SK-N-SH treated with all-trans-retinoic acid at 6 μM for 48 hours (cell line): ENCODE data around the gene TACR1.
A peak's percentile ranks its signal among the peaks of the same experiment; 100 is the strongest.
"Not testable (repeated sequence)": the region's sequence is repeated elsewhere in the genome, so short reads cannot be mapped to it uniquely, and the experiment has no call there.

Experiments used
- ATAC-seq: fragments of 200-7000 bp; cut with Tn5 transposase; 3 replicates; pipeline ENCODE4 v1.9.1; 2020; ENCODE audit warnings: mild to moderate bottlenecking, moderate library complexity
- ARNTL ChIP-seq: fragments of 450-650 bp; formaldehyde crosslinking; IDR thresholded peaks from 2 replicates; pipeline ENCODE4 v1.5.0; 2020; ENCODE audit warnings: low read depth, mild to moderate bottlenecking, moderate library complexity, borderline replicate concordance
- BACH2 ChIP-seq: fragments of 250-450 bp; sonication (Bioruptor Pico); IDR thresholded peaks from 2 replicates; pipeline ENCODE4 v1.9.0; 2021; ENCODE audit warnings: mild to moderate bottlenecking, borderline replicate concordance
- CSDC2 ChIP-seq: fragments of 250-450 bp; sonication (Bioruptor Pico); IDR thresholded peaks from 2 replicates; pipeline ENCODE4 v1.5.0; 2020; ENCODE audit warnings: mild to moderate bottlenecking, moderate library complexity
- ESRRG ChIP-seq: fragments of 250-450 bp; sonication (Bioruptor Pico); IDR thresholded peaks from 2 replicates; pipeline ENCODE4 v1.6.1; 2021; ENCODE audit warnings: mild to moderate bottlenecking
- GLIS3 ChIP-seq: fragments of 250-450 bp; sonication (Bioruptor Pico); IDR thresholded peaks from 2 replicates; pipeline ENCODE4 v1.5.0; 2020; ENCODE audit warnings: mild to moderate bottlenecking, moderate library complexity
- ISL1 ChIP-seq: fragments of 250-450 bp; sonication (Bioruptor Pico); IDR thresholded peaks from 2 replicates; pipeline ENCODE4 v2.1.2; 2022; ENCODE audit warnings: mild to moderate bottlenecking, moderate library complexity
- OSR1 ChIP-seq: fragments of 250-450 bp; sonication (Bioruptor Pico); IDR thresholded peaks from 2 replicates; pipeline ENCODE4 v1.8.0; 2022; ENCODE audit warnings: moderate library complexity, mild to moderate bottlenecking, inconsistent platforms
- PPARA ChIP-seq: fragments of 250-450 bp; sonication (Bioruptor Pico); IDR thresholded peaks from 2 replicates; pipeline ENCODE4 v1.5.0; 2020; ENCODE audit warnings: mild to moderate bottlenecking, borderline replicate concordance
- RARB ChIP-seq: fragments of 250-450 bp; sonication (Bioruptor Pico); IDR thresholded peaks from 2 replicates; pipeline ENCODE4 v1.8.0; 2021; ENCODE audit warnings: mild to moderate bottlenecking, moderate library complexity
- SNAI2 ChIP-seq: fragments of 250-450 bp; sonication (Bioruptor Pico); IDR thresholded peaks from 2 replicates; pipeline ENCODE4 v1.5.0; 2020; ENCODE audit warnings: mild to moderate bottlenecking, moderate library complexity
- TCF4 ChIP-seq: fragments of 250-450 bp; sonication (Bioruptor Pico); IDR thresholded peaks from 2 replicates; pipeline ENCODE4 v1.8.0; 2021; ENCODE audit warnings: mild to moderate bottlenecking, moderate library complexity, borderline replicate concordance
- TOX ChIP-seq: fragments of 250-450 bp; sonication (Bioruptor Pico); IDR thresholded peaks from 2 replicates; pipeline ENCODE4 v1.8.0; 2021; ENCODE audit warnings: mild to moderate bottlenecking, moderate library complexity, borderline replicate concordance
- ZC3H10 ChIP-seq: fragments of 250-450 bp; sonication (Bioruptor Pico); IDR thresholded peaks from 2 replicates; pipeline ENCODE4 v1.5.1; 2021; ENCODE audit warnings: mild to moderate bottlenecking, moderate library complexity
- ZFP3 ChIP-seq: fragments of 250-450 bp; sonication (Bioruptor Pico); IDR thresholded peaks from 2 replicates; pipeline ENCODE4 v1.5.0; 2020; ENCODE audit warnings: mild to moderate bottlenecking, moderate library complexity
- ZFP30 ChIP-seq: fragments of 450-650 bp; formaldehyde crosslinking; IDR thresholded peaks from 2 replicates; pipeline ENCODE4 v1.5.0; 2022; ENCODE audit warnings: mild to moderate bottlenecking, moderate library complexity
- ZNF565 ChIP-seq: fragments of 450-650 bp; formaldehyde crosslinking; conservative IDR thresholded peaks from 2 replicates; pipeline ENCODE4 v1.5.0; 2020; ENCODE audit warnings: low read depth, mild to moderate bottlenecking, moderate library complexity
- ZNF70 ChIP-seq: fragments of 450-650 bp; formaldehyde crosslinking; IDR thresholded peaks from 2 replicates; pipeline ENCODE4 v1.5.0; 2020; ENCODE audit warnings: mild to moderate bottlenecking, moderate library complexity
- ZNF8 ChIP-seq: fragments of 450-650 bp; formaldehyde crosslinking; IDR thresholded peaks from 2 replicates; pipeline ENCODE4 v1.5.0; 2020; ENCODE audit warnings: mild to moderate bottlenecking, moderate library complexity
- TF ChIP-seq, protein P1 (sequence below): fragments of 250-450 bp; sonication (Bioruptor Pico); IDR thresholded peaks from 2 replicates; pipeline ENCODE4 v1.5.1; 2020; ENCODE audit warnings: low read depth, mild to moderate bottlenecking, moderate library complexity
- TF ChIP-seq, protein P2 (sequence below): fragments of 250-450 bp; sonication (Bioruptor Pico); IDR thresholded peaks from 2 replicates; pipeline ENCODE4 v1.8.0; 2021; ENCODE audit warnings: low read depth, mild to moderate bottlenecking, moderate library complexity, borderline replicate concordance
- TF ChIP-seq, protein P3 (sequence below): fragments of 250-450 bp; sonication (Bioruptor Pico); IDR thresholded peaks from 2 replicates; pipeline ENCODE4 v1.5.0; 2020; ENCODE audit warnings: mild to moderate bottlenecking, moderate library complexity
- TF ChIP-seq, protein P4 (sequence below): fragments of 250-450 bp; sonication (Bioruptor Pico); IDR thresholded peaks from 2 replicates; pipeline ENCODE4 v1.5.1; 2021; ENCODE audit warnings: mild to moderate bottlenecking, moderate library complexity

The TACR1 gene, protein sequence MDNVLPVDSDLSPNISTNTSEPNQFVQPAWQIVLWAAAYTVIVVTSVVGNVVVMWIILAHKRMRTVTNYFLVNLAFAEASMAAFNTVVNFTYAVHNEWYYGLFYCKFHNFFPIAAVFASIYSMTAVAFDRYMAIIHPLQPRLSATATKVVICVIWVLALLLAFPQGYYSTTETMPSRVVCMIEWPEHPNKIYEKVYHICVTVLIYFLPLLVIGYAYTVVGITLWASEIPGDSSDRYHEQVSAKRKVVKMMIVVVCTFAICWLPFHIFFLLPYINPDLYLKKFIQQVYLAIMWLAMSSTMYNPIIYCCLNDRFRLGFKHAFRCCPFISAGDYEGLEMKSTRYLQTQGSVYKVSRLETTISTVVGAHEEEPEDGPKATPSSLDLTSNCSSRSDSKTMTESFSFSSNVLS

DNA sequence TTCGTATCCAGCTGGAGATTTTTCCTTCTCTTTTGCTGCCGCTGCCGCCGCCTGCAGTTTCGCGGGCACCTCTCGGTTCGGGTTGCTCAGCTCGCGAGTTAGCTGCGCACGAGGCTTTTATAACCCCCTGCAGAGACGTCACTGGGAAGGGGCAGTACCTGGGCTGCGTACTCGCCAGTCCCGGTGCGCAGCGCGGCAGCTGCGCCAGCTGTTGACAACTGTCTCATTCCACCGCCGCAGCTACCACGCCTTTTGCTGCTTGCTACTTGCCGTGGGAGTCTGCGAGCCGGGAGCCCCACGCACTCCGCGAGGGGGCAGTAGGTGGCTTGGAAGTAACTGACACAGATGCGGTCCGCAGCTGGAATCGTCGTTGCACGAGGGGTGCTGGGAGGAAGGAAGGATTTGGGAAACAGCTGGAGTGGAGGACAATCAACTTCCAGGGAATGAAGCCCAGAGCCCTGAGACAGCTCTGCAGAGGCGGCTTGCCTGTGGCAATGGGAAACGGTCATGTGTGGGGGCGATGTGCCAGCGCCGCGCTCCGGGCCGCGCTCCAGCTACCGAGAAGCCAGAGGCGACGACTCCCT is at the start of gene TACR1:
TACR1 (minus strand) TSS at position 93 of the 584 bp plus-strand sequence. CDS start 586 bp downstream, outside the sequence.
- ATAC-seq = peak; percentile 83
- TF ChIP-seq, protein P1, sequence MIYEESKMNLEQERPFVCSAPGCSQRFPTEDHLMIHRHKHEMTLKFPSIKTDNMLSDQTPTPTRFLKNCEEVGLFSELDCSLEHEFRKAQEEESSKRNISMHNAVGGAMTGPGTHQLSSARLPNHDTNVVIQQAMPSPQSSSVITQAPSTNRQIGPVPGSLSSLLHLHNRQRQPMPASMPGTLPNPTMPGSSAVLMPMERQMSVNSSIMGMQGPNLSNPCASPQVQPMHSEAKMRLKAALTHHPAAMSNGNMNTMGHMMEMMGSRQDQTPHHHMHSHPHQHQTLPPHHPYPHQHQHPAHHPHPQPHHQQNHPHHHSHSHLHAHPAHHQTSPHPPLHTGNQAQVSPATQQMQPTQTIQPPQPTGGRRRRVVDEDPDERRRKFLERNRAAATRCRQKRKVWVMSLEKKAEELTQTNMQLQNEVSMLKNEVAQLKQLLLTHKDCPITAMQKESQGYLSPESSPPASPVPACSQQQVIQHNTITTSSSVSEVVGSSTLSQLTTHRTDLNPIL (CRISPR knock-in tag) = no peak
- TF ChIP-seq ZNF8 (CRISPR knock-in tag) (no peak), ZFP3 (CRISPR knock-in tag) (no peak), ZNF565 (CRISPR knock-in tag) (no peak), TOX (CRISPR knock-in tag) (no peak), CSDC2 (CRISPR knock-in tag) (no peak), ISL1 (CRISPR knock-in tag) (no peak), RARB (no peak), SNAI2 (CRISPR knock-in tag) (no peak), BACH2 (CRISPR knock-in tag) (no peak), ZNF70 (CRISPR knock-in tag) (no peak), PPARA (CRISPR knock-in tag) (no peak), ZFP30 (no peak), ESRRG (no peak)
- TF ChIP-seq, protein P2, sequence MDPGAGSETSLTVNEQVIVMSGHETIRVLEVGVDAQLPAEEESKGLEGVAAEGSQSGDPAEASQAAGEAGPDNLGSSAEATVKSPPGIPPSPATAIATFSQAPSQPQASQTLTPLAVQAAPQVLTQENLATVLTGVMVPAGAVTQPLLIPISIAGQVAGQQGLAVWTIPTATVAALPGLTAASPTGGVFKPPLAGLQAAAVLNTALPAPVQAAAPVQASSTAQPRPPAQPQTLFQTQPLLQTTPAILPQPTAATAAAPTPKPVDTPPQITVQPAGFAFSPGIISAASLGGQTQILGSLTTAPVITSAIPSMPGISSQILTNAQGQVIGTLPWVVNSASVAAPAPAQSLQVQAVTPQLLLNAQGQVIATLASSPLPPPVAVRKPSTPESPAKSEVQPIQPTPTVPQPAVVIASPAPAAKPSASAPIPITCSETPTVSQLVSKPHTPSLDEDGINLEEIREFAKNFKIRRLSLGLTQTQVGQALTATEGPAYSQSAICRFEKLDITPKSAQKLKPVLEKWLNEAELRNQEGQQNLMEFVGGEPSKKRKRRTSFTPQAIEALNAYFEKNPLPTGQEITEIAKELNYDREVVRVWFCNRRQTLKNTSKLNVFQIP (CRISPR knock-in tag) = no peak
- TF ChIP-seq, protein P3, sequence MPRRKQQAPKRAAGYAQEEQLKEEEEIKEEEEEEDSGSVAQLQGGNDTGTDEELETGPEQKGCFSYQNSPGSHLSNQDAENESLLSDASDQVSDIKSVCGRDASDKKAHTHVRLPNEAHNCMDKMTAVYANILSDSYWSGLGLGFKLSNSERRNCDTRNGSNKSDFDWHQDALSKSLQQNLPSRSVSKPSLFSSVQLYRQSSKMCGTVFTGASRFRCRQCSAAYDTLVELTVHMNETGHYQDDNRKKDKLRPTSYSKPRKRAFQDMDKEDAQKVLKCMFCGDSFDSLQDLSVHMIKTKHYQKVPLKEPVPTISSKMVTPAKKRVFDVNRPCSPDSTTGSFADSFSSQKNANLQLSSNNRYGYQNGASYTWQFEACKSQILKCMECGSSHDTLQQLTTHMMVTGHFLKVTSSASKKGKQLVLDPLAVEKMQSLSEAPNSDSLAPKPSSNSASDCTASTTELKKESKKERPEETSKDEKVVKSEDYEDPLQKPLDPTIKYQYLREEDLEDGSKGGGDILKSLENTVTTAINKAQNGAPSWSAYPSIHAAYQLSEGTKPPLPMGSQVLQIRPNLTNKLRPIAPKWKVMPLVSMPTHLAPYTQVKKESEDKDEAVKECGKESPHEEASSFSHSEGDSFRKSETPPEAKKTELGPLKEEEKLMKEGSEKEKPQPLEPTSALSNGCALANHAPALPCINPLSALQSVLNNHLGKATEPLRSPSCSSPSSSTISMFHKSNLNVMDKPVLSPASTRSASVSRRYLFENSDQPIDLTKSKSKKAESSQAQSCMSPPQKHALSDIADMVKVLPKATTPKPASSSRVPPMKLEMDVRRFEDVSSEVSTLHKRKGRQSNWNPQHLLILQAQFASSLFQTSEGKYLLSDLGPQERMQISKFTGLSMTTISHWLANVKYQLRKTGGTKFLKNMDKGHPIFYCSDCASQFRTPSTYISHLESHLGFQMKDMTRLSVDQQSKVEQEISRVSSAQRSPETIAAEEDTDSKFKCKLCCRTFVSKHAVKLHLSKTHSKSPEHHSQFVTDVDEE = no peak

DNA sequence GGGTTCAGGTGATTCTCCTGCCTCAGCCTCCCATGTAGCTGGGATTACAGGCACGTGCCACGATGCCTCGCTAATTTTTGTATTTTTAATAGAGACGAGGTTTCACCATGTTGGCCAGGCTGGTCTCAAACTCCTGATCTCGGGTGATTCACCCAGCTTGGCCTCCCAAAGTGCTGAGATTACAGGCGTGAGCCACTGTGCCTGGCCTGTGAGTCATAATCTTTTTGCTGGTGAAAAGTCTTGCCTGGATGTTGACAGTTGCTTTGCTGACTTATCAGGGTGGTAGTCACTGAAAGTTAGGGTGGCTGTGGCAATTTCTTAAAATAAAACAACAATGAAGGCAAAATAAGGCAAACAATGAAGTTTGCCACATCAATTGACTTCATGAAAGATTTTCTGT is 49.3 kb upstream of the TACR1 start:
- ATAC-seq = not testable (repeated sequence)

DNA sequence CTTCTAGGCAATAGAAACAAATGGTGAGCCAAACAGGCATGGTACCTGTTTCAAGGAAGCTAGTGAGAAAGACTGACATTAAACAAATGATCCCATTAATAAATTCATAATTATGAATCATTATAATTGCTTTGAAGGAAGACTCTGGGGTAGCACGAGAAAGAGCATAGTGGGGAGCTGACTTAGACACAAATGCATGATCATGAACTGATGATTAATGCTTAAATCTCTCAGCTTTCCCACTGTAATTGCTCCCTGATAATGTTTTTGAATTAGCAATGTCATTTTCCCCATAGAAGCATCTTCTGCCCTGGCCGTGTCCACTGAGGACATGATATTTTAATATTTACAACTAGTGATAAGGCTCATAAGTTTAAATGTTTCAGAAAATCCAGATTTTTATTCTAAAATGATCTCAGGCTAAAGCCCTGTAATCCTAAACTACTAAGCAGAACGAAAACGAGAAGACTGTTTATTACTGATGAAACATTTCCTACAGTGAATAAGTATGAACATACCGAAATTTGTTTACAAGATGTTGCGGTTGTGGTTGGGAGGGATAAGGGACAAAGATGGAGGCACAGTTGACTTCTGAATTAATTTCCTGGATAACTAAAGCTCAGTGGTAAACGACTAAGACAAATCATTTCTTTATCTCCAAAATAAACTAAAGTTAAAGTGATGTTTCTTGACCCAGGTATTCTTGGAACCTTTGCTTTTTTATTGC is 47.3 kb upstream of the TACR1 start:
- no peak for ATAC-seq
- TF ChIP-seq, protein P2 (CRISPR knock-in tag) = no peak
- TF ChIP-seq TCF4 (CRISPR knock-in tag) (no peak), RARB (no peak), BACH2 (CRISPR knock-in tag) (no peak), ARNTL (CRISPR knock-in tag) (no peak), ZFP3 (CRISPR knock-in tag) (no peak), ZFP30 (no peak), OSR1 (CRISPR knock-in tag) (no peak), ISL1 (CRISPR knock-in tag) (no peak), GLIS3 (CRISPR knock-in tag) (no peak), ESRRG (no peak), ZNF565 (CRISPR knock-in tag) (no peak), TOX (CRISPR knock-in tag) (no peak), ZC3H10 (no peak), SNAI2 (CRISPR knock-in tag) (no peak), PPARA (CRISPR knock-in tag) (no peak)
- TF ChIP-seq, protein P4, sequence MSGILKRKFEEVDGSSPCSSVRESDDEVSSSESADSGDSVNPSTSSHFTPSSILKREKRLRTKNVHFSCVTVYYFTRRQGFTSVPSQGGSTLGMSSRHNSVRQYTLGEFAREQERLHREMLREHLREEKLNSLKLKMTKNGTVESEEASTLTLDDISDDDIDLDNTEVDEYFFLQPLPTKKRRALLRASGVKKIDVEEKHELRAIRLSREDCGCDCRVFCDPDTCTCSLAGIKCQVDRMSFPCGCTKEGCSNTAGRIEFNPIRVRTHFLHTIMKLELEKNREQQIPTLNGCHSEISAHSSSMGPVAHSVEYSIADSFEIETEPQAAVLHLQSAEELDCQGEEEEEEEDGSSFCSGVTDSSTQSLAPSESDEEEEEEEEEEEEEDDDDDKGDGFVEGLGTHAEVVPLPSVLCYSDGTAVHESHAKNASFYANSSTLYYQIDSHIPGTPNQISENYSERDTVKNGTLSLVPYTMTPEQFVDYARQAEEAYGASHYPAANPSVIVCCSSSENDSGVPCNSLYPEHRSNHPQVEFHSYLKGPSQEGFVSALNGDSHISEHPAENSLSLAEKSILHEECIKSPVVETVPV = no peak
- TF ChIP-seq, protein P1 (CRISPR knock-in tag) = no peak
